Mesothelial cell of epicardium (in vitro differentiated cells): ENCODE measurements around the gene SLC35B2. TPM values are rescaled to one million over a fixed set of nuclear protein-coding genes. Genes with fewer than 3 reads are reported as not detected.

ENCODE experiments used
- DNase-seq, 2 experiments: peaks; one replicate each; pipeline ENCODE4 v3.0.0; 2021; ENCODE audit warnings: low spot score in 2 of 2; ENCODE audit not compliant: unreplicated experiment in 2 of 2
- H3K27ac Mint-ChIP-seq: 2 replicates; pipeline ENCODE4 v1.8.0; 2021; ENCODE audit warnings: mixed read lengths
- H3K27me3 Mint-ChIP-seq: 2 replicates; pipeline ENCODE4 v1.8.0; 2021; ENCODE audit warnings: low read depth, mixed read lengths
- H3K36me3 Mint-ChIP-seq: 2 replicates; pipeline ENCODE4 v1.8.0; 2021; ENCODE audit warnings: mixed read lengths
- H3K4me1 Mint-ChIP-seq: 2 replicates; pipeline ENCODE4 v1.8.0; 2021; ENCODE audit warnings: mixed read lengths
- H3K4me3 Mint-ChIP-seq: 2 replicates; pipeline ENCODE4 v1.8.0; 2021; ENCODE audit warnings: mild to moderate bottlenecking, moderate library complexity, mixed read lengths
- H3K9me3 Mint-ChIP-seq: 2 replicates; pipeline ENCODE4 v1.8.0; 2021; ENCODE audit warnings: mixed read lengths
- total RNA-seq: library from RNA; stranded (reverse); gene quantifications from 3 replicates; pipeline ENCODE4 v1.2.1, GENCODE V29; 2021
- TF ChIP-seq, protein P1 (sequence below): fragments of 200-600 bp; sonication (generic); IDR thresholded peaks from one replicate; pipeline ENCODE4 v1.5.0; 2021; ENCODE audit warnings: antibody characterized with exemption; ENCODE audit not compliant: unreplicated experiment

Gene SLC35B2
- total RNA-seq, 1 donor from 2014 or later, result 38.2 TPM

DNA sequence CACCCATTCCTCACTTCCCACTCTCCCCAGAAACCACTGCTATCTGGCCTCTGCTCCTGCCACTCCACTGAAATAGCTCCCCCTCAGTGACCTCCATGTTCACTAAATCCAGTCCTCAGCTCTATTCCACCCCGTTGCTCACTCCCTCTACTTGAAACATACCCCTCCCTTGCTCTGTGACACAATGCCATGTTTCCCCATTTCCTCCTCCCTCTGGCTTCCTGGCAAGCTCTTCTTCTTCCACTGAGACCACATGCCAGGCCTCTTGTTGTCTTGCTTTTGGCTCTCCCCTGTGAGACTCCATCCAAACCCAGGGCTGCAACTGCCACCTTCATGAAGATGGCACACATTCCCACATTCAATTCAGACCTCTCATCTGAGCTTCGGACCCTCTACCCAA, 26.8 kb upstream of the SLC35B2 start:
- H3K4me1 Mint-ChIP-seq, result no peaks in the 10 kb centered on the region
- no peaks in the 10 kb centered on the region for H3K36me3 Mint-ChIP-seq
- H3K27me3 Mint-ChIP-seq, result peaks cover 82% of the 10 kb centered on the region
- TF ChIP-seq, protein P1, sequence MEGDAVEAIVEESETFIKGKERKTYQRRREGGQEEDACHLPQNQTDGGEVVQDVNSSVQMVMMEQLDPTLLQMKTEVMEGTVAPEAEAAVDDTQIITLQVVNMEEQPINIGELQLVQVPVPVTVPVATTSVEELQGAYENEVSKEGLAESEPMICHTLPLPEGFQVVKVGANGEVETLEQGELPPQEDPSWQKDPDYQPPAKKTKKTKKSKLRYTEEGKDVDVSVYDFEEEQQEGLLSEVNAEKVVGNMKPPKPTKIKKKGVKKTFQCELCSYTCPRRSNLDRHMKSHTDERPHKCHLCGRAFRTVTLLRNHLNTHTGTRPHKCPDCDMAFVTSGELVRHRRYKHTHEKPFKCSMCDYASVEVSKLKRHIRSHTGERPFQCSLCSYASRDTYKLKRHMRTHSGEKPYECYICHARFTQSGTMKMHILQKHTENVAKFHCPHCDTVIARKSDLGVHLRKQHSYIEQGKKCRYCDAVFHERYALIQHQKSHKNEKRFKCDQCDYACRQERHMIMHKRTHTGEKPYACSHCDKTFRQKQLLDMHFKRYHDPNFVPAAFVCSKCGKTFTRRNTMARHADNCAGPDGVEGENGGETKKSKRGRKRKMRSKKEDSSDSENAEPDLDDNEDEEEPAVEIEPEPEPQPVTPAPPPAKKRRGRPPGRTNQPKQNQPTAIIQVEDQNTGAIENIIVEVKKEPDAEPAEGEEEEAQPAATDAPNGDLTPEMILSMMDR, result no peak
- no peak overlapping the region for H3K4me3 Mint-ChIP-seq
- no peak for DNase-seq
- no peaks in the 10 kb centered on the region for H3K9me3 Mint-ChIP-seq
- no peak overlapping the region for H3K27ac Mint-ChIP-seq

DNA sequence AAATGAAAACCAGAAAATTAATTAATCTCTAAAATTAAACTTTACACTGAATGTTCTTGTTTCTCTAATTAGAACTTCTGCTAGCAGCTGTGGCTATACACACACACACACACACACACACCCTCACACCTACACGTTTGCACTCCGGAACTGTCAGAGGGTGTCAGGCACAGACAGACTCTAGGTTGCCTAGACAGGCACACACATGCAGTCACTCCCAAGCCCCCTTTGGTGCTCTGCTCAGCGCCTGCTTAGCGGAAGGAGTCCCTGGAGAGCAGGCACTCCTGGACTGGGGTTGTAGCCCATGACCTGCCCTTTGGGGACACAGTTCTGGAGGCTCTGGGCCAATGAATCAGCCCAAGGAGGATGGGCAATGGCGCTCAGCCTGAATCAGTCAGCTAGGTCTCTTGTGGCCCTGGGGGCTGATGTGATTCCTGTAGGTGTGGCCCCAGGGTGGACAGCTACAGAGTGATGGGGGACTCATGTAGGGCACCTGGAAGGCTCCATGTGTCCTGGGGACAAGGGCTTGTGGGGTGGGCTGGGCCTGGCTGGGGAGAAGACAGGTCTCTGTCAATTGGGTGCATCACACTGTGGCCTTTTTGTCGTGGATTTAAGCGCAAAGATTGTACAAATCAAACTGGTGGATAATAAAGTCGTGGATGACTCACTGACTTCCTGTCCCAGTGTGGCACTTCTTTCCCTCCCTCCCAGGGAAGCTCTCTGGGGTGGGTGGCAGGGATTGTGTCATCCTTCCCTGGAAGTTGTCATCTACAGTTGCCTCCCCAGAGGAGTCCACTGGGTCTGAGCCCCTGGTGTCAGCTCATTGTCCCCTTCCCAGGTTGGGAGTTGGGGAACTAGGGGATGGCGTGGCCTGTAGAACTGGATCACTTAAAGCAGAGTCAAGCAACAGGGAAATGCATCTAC, 21.7 kb upstream of the SLC35B2 start:
- no peak overlapping the region for H3K4me3 Mint-ChIP-seq
- no peak overlapping the region for H3K27ac Mint-ChIP-seq
- peaks cover 67% of the 10 kb centered on the region for H3K27me3 Mint-ChIP-seq
- no peaks in the 10 kb centered on the region for H3K4me1 Mint-ChIP-seq
- no peak for DNase-seq
- H3K36me3 Mint-ChIP-seq, result no peaks in the 10 kb centered on the region
- TF ChIP-seq, protein P1, result no peak
- no peaks in the 10 kb centered on the region for H3K9me3 Mint-ChIP-seq

DNA sequence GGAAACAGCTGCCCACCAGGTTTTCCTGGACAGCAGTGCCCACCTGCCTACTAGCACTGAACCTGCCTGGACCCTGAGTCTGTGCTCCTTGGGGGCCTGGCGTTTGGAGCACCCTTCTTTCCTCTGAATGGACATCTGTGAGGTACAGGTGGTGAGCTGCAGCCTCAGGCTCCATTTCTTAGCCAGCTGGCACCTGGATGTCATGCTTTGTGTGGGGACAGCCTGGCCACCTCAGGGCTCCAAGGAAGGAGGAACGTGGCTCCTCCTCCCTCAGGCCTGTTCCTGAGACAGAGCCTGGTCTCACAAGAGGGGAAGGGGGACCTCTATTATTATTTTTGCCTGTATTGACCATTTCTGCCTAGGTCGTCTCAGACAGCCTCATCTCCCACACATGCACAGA, 21.0 kb upstream of the SLC35B2 start:
- no peak for DNase-seq
- H3K27ac Mint-ChIP-seq, result no peak overlapping the region
- H3K36me3 Mint-ChIP-seq, result no peaks in the 10 kb centered on the region

DNA sequence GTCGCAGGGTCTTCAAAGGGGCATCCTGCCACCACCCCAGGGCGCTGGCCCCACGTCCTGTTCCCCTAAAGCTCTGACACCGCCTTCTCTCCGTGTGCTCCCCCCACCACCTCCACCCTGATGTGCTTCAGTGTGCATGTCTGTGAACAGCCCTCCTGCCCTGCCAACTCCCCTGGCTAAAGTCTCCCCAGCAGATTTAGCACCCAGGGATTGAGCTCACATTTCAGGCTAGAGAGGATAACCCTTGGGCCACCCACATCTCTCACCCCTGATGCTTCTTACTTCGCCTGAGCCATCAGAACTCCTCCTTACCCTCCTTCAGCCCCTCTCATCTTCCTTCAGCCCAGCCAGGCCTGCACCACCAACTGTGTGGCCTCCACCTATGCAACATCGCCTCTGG, 20.4 kb upstream of the SLC35B2 start:
- no peak overlapping the region for H3K27ac Mint-ChIP-seq
- TF ChIP-seq, protein P1, result no peak
- no peaks in the 10 kb centered on the region for H3K4me1 Mint-ChIP-seq
- H3K36me3 Mint-ChIP-seq, result no peaks in the 10 kb centered on the region
- DNase-seq, result no peak
- no peaks in the 10 kb centered on the region for H3K9me3 Mint-ChIP-seq
- no peak overlapping the region for H3K4me3 Mint-ChIP-seq
- H3K27me3 Mint-ChIP-seq, result peaks cover 66% of the 10 kb centered on the region

More for the DNA sequence above, 21.0 kb upstream of the SLC35B2 start:
- Mint-ChIP-seq H3K9me3 (no peaks in the 10 kb centered on the region), H3K4me1 (no peaks in the 10 kb centered on the region), H3K27me3 (peaks cover 65% of the 10 kb centered on the region), H3K4me3 (no peak overlapping the region)
- TF ChIP-seq, protein P1, result no peak

DNA sequence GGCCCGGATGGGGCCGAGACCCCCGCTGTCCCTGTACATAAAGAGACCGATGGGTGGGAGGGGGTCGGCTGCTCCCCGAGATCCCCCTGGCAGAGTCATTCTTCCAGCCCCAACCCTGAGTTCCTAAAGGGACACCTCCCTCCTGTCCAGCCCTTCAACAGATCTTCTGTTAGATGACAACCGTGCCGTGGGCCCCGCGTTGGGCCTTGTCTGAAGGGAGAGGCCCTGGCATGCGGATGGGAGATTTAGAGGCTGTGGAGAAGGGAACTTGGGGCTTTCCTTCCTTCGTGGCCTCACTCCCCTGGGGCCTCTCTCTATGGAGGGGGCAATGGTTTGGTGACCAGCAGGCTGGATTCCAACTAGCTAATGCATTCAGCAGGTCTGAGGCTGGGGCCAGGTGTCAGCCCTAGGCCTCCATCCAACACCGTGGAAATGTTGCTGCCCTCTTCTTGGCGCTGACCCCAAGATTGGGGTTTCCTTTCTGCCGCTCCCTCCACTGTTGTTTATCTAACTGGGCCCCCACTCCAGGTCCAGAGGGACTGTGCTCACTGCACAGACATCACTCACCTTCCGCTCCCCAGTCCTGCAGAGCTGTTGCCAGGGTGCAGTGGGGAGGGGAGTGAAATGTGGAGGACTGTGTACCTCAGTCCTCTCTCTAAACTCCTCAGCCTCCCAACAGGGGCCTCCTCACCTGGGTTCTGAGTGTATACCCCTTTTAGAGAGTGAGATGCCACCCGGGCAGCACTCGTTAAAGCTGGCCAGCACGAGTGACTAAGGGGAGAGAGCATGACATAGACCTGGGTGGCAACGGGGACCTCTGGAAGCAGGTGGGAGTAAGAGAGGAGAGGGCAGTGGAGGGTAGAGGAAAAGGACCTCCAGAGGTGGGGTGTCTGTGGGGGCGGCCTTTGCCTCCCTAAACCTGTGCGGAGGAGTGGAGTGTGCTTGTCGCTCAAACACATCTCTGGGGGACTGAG, 19.6 kb upstream of the SLC35B2 start:
- H3K4me3 Mint-ChIP-seq, result no peak overlapping the region
- no peak overlapping the region for H3K27ac Mint-ChIP-seq
- peaks cover 69% of the 10 kb centered on the region for H3K27me3 Mint-ChIP-seq

More for the DNA sequence above, 19.6 kb upstream of the SLC35B2 start:
- no peaks in the 10 kb centered on the region for H3K36me3 Mint-ChIP-seq
- no peaks in the 10 kb centered on the region for H3K4me1 Mint-ChIP-seq
- TF ChIP-seq, protein P1, result no peak
- no peaks in the 10 kb centered on the region for H3K9me3 Mint-ChIP-seq
- DNase-seq, result no peak
